Testis (tissue), 3 donors: Measurements from ENCODE around the gene INTU. TPM values are rescaled to one million over a fixed set of nuclear protein-coding genes. Genes with fewer than 3 reads are reported as not detected.

Source experiments
- DNase-seq: peaks from one replicate; pipeline ENCODE4 v3.0.0-alpha.2; 2019
- H3K27ac ChIP-seq, 2 donors: fragments of 200-600 bp; sonication (generic); one replicate each; pipeline ENCODE4 v1.5.1; 2019
- H3K27me3 ChIP-seq: fragments of 200-600 bp; sonication (generic); one replicate; pipeline ENCODE4 v1.5.1; 2019
- H3K36me3 ChIP-seq: fragments of 200-600 bp; sonication (generic); one replicate; pipeline ENCODE4 v1.5.1; 2017; ENCODE audit warnings: low read depth; ENCODE audit errors: missing control alignments
- H3K4me1 ChIP-seq: fragments of 200-600 bp; sonication (generic); one replicate; pipeline ENCODE4 v1.5.1; 2019
- H3K4me3 ChIP-seq, 2 donors: fragments of 200-600 bp; sonication (generic); one replicate each; pipeline ENCODE4 v1.5.1; 2017 to 2019
- H3K9me3 ChIP-seq: fragments of 200-600 bp; sonication (generic); one replicate; pipeline ENCODE4 v1.5.1; 2017
- CTCF ChIP-seq, 3 experiments: fragments of 450-650 bp in 2 of 3; fragments of 200-600 bp in 1 of 3; sonication (generic) in 1 of 3; IDR thresholded peaks; one replicate each; pipeline ENCODE4 v1.5.1; 2016 to 2019; ENCODE audit warnings: antibody characterized with exemption in 3 of 3, mild to moderate bottlenecking in 2 of 3, moderate library complexity in 1 of 3
- POLR2A ChIP-seq: fragments of 450-650 bp; IDR thresholded peaks from one replicate; pipeline ENCODE4 v1.6.1; 2017; ENCODE audit warnings: antibody characterized with exemption, mild to moderate bottlenecking, moderate library complexity
- WGBS, 2 donors: methylation state at CpG; one replicate each; pipeline ENCODE4 v1.1.5; 2018; 5-methylcytosine and 5-hydroxymethylcytosine counted together
- intact Hi-C: fragments of 100-400 bp; cut with DNase I; formaldehyde crosslinking; loops from one replicate; pipeline ENCODE4 v1.15.1; 2023; ENCODE audit warnings: low total_unique reads
- polyA plus RNA-seq: library from polyadenylated mRNA; stranded (reverse); fragments of 350-450 nt; fragmentation: Illumina TruSeq; extraction: RNeasy Lipid Tissue Mini Kit (QIAGEN cat#74804); gene quantifications from one replicate; pipeline ENCODE4 v1.2.3, GENCODE V29; 2014; ENCODE audit warnings: low read depth, low replicate concordance; ENCODE audit not compliant: insufficient read depth
- total RNA-seq, 2 donors: library from RNA; depleted of rRNA; stranded (reverse); fragments of >200 nt; gene quantifications; one replicate each; pipeline ENCODE4 v1.2.3, GENCODE V29; 2016

Gene INTU
- total and polyA plus RNA-seq, 3 donors from 2014 or later, result 8.0 to 41.6 (median 27.3) TPM

GRCh38 chr4:127601029-127601428, 31.7 kb upstream of the INTU start:
- Histone ChIP-seq H3K4me1 (no peaks in the 10 kb centered on the region), H3K4me3 (no peak overlapping the region), H3K36me3 (no peaks in the 10 kb centered on the region), H3K27ac (no peak overlapping the region), H3K9me3 (no peaks in the 10 kb centered on the region), H3K27me3 (no peaks in the 10 kb centered on the region)
- TF ChIP-seq CTCF (IDR thresholded peaks at IDR 0.05) (peak in 1 of 3 experiments; percentile 32), POLR2A (no peak)
- intact Hi-C loops, result loop anchor here (5.0 kb wide), 1 partner anchor 131 kb away; the partner anchor contains the start of gene SLC25A31
- WGBS, 2 donors, result 76 to 89% methylated on average over 1 of the region's 1 CpG
- DNase-seq, result no peak

- TF ChIP-seq POLR2A, result no peak
- TF ChIP-seq CTCF (IDR thresholded peaks at IDR 0.05), result peak in 2 of 3 experiments; percentile 9 to 65
Measured at GRCh38 chr4:127604949-127605709, 27.6 kb upstream of the INTU start.

GRCh38 chr4:127606823-127607222, 25.9 kb upstream of the INTU start:
- TF ChIP-seq POLR2A, result no peak
- no peak for TF ChIP-seq CTCF (IDR thresholded peaks at IDR 0.05)
- DNase-seq, result no peak
- Histone ChIP-seq H3K27ac (no peak overlapping the region), H3K36me3 (no peaks in the 10 kb centered on the region), H3K4me1 (no peaks in the 10 kb centered on the region), H3K27me3 (no peaks in the 10 kb centered on the region), H3K9me3 (no peaks in the 10 kb centered on the region), H3K4me3 (no peak overlapping the region)
- intact Hi-C loops, result no loop called here

More at GRCh38 chr4:127604949-127605709, 27.6 kb upstream of the INTU start:
- no peak overlapping the region for H3K27ac ChIP-seq
- H3K27me3 ChIP-seq, result no peaks in the 10 kb centered on the region
- no peak overlapping the region for H3K4me3 ChIP-seq
- H3K4me1 ChIP-seq, result no peaks in the 10 kb centered on the region
- DNase-seq, result no peak
- H3K36me3 ChIP-seq, result no peaks in the 10 kb centered on the region
- no peaks in the 10 kb centered on the region for H3K9me3 ChIP-seq
- WGBS, 2 donors, result 34 to 46% methylated on average over 6 of the region's 6 CpGs
- intact Hi-C loops, result loop anchor here (5.0 kb wide), 1 partner anchor 127 kb away; the partner anchor contains the start of gene SLC25A31

GRCh38 chr4:127609484-127609883, 23.3 kb upstream of the INTU start:
- H3K4me1 ChIP-seq, result no peaks in the 10 kb centered on the region
- H3K9me3 ChIP-seq, result no peaks in the 10 kb centered on the region
- TF ChIP-seq CTCF (IDR thresholded peaks at IDR 0.05) (no peak), POLR2A (no peak)
- H3K4me3 ChIP-seq, result no peak overlapping the region
- H3K27ac ChIP-seq, result no peak overlapping the region
- 59 to 73% methylated on average over 5 of the region's 5 CpGs for WGBS, 2 donors
- H3K27me3 ChIP-seq, result no peaks in the 10 kb centered on the region
- H3K36me3 ChIP-seq, result no peaks in the 10 kb centered on the region
- intact Hi-C loops, result no loop called here
- no peak for DNase-seq

- intact Hi-C loops, result no loop called here
Measured at GRCh38 chr4:127610488-127610887, 22.3 kb upstream of the INTU start.

More at GRCh38 chr4:127610488-127610887, 22.3 kb upstream of the INTU start:
- H3K36me3 ChIP-seq, result no peaks in the 10 kb centered on the region
- no peak overlapping the region for H3K27ac ChIP-seq
- TF ChIP-seq CTCF (IDR thresholded peaks at IDR 0.05) (no peak), POLR2A (no peak)
- no peak for DNase-seq
- no peaks in the 10 kb centered on the region for H3K27me3 ChIP-seq
- H3K9me3 ChIP-seq, result no peaks in the 10 kb centered on the region
- 90 to 96% methylated on average over 3 of the region's 3 CpGs for WGBS, 2 donors
- peaks cover 5% of the 10 kb centered on the region for H3K4me1 ChIP-seq
- no peak overlapping the region for H3K4me3 ChIP-seq
